ENCODE measurements around the gene OR2F1.

DNA sequence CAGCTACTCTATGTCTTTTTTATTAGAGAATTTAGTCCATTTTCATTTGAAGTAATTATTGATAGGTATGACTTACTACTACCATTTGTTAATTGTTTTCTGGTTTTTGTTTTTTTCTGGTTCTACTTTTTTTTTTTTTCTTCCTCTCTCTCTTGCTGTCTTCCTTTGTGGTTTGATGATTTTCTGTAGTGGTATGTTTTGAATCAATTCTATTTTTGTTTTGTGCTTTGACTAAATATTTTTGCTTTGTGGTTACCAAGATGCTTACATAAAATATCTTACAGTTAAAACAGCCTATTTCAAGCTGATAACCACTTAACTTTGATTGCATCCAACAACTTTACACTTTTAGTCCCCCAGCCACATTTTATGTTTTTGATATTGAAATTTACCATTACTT is 22.9 kb upstream of the OR2F1 start:
- TF ChIP-seq EZH2 (IDR thresholded peaks at IDR 0.05; ENCODE audit: low read length, unreplicated experiment) (no peak), EZH2phosphoT487 (IDR thresholded peaks at IDR 0.05; ENCODE audit: borderline replicate concordance, low read length) (no peak)
- TF ChIP-seq, protein P1, sequence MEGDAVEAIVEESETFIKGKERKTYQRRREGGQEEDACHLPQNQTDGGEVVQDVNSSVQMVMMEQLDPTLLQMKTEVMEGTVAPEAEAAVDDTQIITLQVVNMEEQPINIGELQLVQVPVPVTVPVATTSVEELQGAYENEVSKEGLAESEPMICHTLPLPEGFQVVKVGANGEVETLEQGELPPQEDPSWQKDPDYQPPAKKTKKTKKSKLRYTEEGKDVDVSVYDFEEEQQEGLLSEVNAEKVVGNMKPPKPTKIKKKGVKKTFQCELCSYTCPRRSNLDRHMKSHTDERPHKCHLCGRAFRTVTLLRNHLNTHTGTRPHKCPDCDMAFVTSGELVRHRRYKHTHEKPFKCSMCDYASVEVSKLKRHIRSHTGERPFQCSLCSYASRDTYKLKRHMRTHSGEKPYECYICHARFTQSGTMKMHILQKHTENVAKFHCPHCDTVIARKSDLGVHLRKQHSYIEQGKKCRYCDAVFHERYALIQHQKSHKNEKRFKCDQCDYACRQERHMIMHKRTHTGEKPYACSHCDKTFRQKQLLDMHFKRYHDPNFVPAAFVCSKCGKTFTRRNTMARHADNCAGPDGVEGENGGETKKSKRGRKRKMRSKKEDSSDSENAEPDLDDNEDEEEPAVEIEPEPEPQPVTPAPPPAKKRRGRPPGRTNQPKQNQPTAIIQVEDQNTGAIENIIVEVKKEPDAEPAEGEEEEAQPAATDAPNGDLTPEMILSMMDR (conservative IDR thresholded peaks at IDR 0.05; ENCODE audit: low read depth, low read length) = no peak

Data from PC-3 (cell line).